Epithelial cell of proximal tubule (primary cell): ENCODE measurements around the gene MFN2. TPM values are rescaled to one million over a fixed set of nuclear protein-coding genes. Genes with fewer than 3 reads are reported as not detected.
"Not testable (repeated sequence)": the region's sequence is repeated elsewhere in the genome, so short reads cannot be mapped to it uniquely, and the experiment has no call there.

Experiments used
- DNase-seq: peaks from one replicate; pipeline ENCODE4 v3.0.0-alpha.2; 2011; ENCODE audit warnings: low read depth
- H3K4me3 ChIP-seq: 2 replicates; pipeline ENCODE4 v1.5.1; 2011; ENCODE audit warnings: low read depth, mild to moderate bottlenecking, low read length
- CTCF ChIP-seq: conservative IDR thresholded peaks from 2 replicates; pipeline ENCODE4 v1.5.1; 2012; ENCODE audit warnings: low read depth, mild to moderate bottlenecking, low read length
- total RNA-seq: library from RNA; depleted of rRNA; stranded (reverse); fragments of >200 nt; gene quantifications from 2 replicates; pipeline ENCODE4 v1.2.3, GENCODE V29; 2015

Gene MFN2
- total RNA-seq, 1 donor from 2014 or later = 53.6 TPM

- no peak overlapping the region for H3K4me3 ChIP-seq
- DNase-seq = no peak
- peak; percentile 65 for TF ChIP-seq CTCF
Measured at GRCh38 chr1:12031039-12031980, 51.1 kb downstream of the MFN2 start.

GRCh38 chr1:12032161-12032621 is 51.9 kb downstream of the MFN2 start:
- DNase-seq = no peak
- no peak for TF ChIP-seq CTCF
- H3K4me3 ChIP-seq = no peak overlapping the region

GRCh38 chr1:12033441-12033840 is 53.2 kb downstream of the MFN2 start:
- DNase-seq = not testable (repeated sequence)

GRCh38 chr1:12034381-12034801 is 54.1 kb downstream of the MFN2 start:
- no peak overlapping the region for H3K4me3 ChIP-seq
- TF ChIP-seq CTCF = no peak
- no peak for DNase-seq

More at GRCh38 chr1:12033441-12033840, 53.2 kb downstream of the MFN2 start:
- H3K4me3 ChIP-seq = not testable (repeated sequence)

GRCh38 chr1:12035312-12035711 is 55.1 kb downstream of the MFN2 start:
- H3K4me3 ChIP-seq = no peak overlapping the region
- no peak for TF ChIP-seq CTCF
- DNase-seq = no peak

GRCh38 chr1:12037486-12038355 is 57.5 kb downstream of the MFN2 start:
- no peak for TF ChIP-seq CTCF
- H3K4me3 ChIP-seq = no peak overlapping the region
- no peak for DNase-seq

GRCh38 chr1:12038356-12039163 is 58.3 kb downstream of the MFN2 start:
- no peak for TF ChIP-seq CTCF
- H3K4me3 ChIP-seq = no peak overlapping the region
- no peak for DNase-seq
